HepG2 (cell line): ENCODE data around the gene AXIN1. TPM values are rescaled to one million over a fixed set of nuclear protein-coding genes. Genes with fewer than 3 reads are reported as not detected.

Experiments used
- ATAC-seq: fragments of 200-7000 bp; cut with Tn5 transposase; 3 replicates; pipeline ENCODE4 v1.9.1; 2020; ENCODE audit warnings: mild to moderate bottlenecking, moderate library complexity
- BruUV-seq: library from RNA; stranded (reverse); fragments of 400-500 nt; replicated peaks from 2 replicates; lab custom pipeline; 2021; lab: Mats Ljungman, UMichigan
- CTCF ChIA-PET: fragments of 300-600 bp; formaldehyde crosslinking; extraction: SDS; loops from one replicate; lab custom pipeline; 2021; ENCODE audit warnings: low total read pairs, inconsistent platforms, low intra/inter-chr PET ratio; lab: Yijun Ruan, JAX
- POLR2A ChIA-PET: fragments of 350-600 bp; sonication (Branson Sonifier 250); formaldehyde crosslinking; loops from one replicate; lab custom pipeline; 2020; ENCODE audit warnings: antibody characterized with exemption, inconsistent platforms; lab: Yijun Ruan, JAX
- DNase-seq: peaks from one replicate; pipeline ENCODE4 v3.0.0-alpha.2; 2015; ENCODE audit warnings: low spot score
- FAIRE-seq: peaks from 3 replicates; lab custom pipeline; 2011; peaks lifted over from hg19 to GRCh38; lab: Jason Lieb, UNC
- H2AFZ ChIP-seq: one replicate; pipeline ENCODE4 v1.6.1; 2011; ENCODE audit warnings: low read length, inconsistent platforms
- H3K27ac ChIP-seq: fragments of 300-600 bp; 3 replicates; pipeline ENCODE4 v1.8.0; 2011; ENCODE audit warnings: mixed run types, mild to moderate bottlenecking, mixed read lengths, low read length, inconsistent platforms; ENCODE audit not compliant: insufficient read depth; ENCODE audit errors: extremely low read length
- H3K27me3 ChIP-seq, 2 experiments: fragments of 200-600 bp in 1 of 2; 2 replicates in 1 of 2; 3 replicates in 1 of 2; pipeline versions ENCODE4 v1.6.0 to v1.8.0; 2011; ENCODE audit warnings: low read length in 2 of 2, mild to moderate bottlenecking in 2 of 2, moderate library complexity in 2 of 2, inconsistent platforms in 1 of 2; ENCODE audit not compliant: insufficient read depth in 2 of 2, control insufficient read depth in 1 of 2
- H3K36me3 ChIP-seq, 2 experiments: fragments of 200-600 bp in 1 of 2; replicated peaks in 1 of 2; 2 replicates in 1 of 2; 3 replicates in 1 of 2; pipeline versions ENCODE4 v1.5.1 to v1.8.0; 2011; ENCODE audit warnings: low read length in 2 of 2, inconsistent platforms in 1 of 2; ENCODE audit not compliant: insufficient read depth in 2 of 2, control insufficient read depth in 1 of 2
- H3K4me1 ChIP-seq: 2 replicates; pipeline ENCODE4 v1.5.1; 2012; ENCODE audit warnings: low read length, inconsistent platforms; ENCODE audit not compliant: insufficient read depth
- H3K4me2 ChIP-seq: 2 replicates; pipeline ENCODE4 v1.6.0; 2011; ENCODE audit warnings: low read depth, low read length, inconsistent platforms
- H3K4me3 ChIP-seq, 3 experiments: fragments of 200-600 bp in 1 of 3; sonication (generic), shearing (Covaris generic) in 1 of 3; replicated peaks in 1 of 3; 2 replicates each; pipeline ENCODE4 v1.5.1; 2011 to 2016; ENCODE audit warnings: low read length in 3 of 3, inconsistent platforms in 2 of 3, low read depth in 2 of 3, mild to moderate bottlenecking in 2 of 3, control low read depth in 1 of 3, mixed read lengths in 1 of 3; ENCODE audit not compliant: insufficient read depth in 1 of 3
- H3K79me2 ChIP-seq: one replicate; pipeline ENCODE4 v1.6.1; 2011; ENCODE audit warnings: low read length, inconsistent platforms; ENCODE audit not compliant: insufficient read depth
- H3K9ac ChIP-seq: 2 replicates; pipeline ENCODE4 v1.6.0; 2011; ENCODE audit warnings: mild to moderate bottlenecking, low read depth, low read length, inconsistent platforms; ENCODE audit not compliant: insufficient read depth
- H3K9me3 ChIP-seq: 2 replicates; pipeline ENCODE4 v1.5.1; 2012; ENCODE audit warnings: mild to moderate bottlenecking, low read length
- H4K20me1 ChIP-seq: 2 replicates; pipeline ENCODE4 v1.6.0; 2011; ENCODE audit warnings: inconsistent platforms, mild to moderate bottlenecking, low read length, moderate library complexity; ENCODE audit not compliant: insufficient read depth
- FOXK1 ChIP-seq: sonication (generic); formaldehyde crosslinking; IDR thresholded peaks from 2 replicates; pipeline ENCODE4 v1.4.0; 2020; ENCODE audit warnings: low read depth, missing genetic modification reagents, borderline replicate concordance
- HMGXB4 ChIP-seq, 2 experiments: sonication (generic) in 1 of 2; formaldehyde crosslinking in 1 of 2; IDR thresholded peaks; 2 replicates each; pipeline versions ENCODE4 v1.4.0 to v1.6.1; 2018 to 2020; ENCODE audit warnings: missing genetic modification reagents in 2 of 2, borderline replicate concordance in 1 of 2, low read depth in 1 of 2, mild to moderate bottlenecking in 1 of 2, missing biosample characterization in 1 of 2
- MXD4 ChIP-seq: IDR thresholded peaks from 2 replicates; pipeline ENCODE4 v1.6.1; 2016; ENCODE audit warnings: mild to moderate bottlenecking, missing biosample characterization, missing genetic modification reagents
- NKX3-1 ChIP-seq: sonication (generic); formaldehyde crosslinking; IDR thresholded peaks from 2 replicates; pipeline ENCODE4 v1.5.0; 2020; ENCODE audit warnings: missing genetic modification reagents
- PHF8 ChIP-seq: sonication (generic); formaldehyde crosslinking; IDR thresholded peaks from 2 replicates; pipeline ENCODE4 v1.5.0; 2020; ENCODE audit warnings: missing genetic modification reagents
- RFX5 ChIP-seq: IDR thresholded peaks from 2 replicates; pipeline ENCODE4 v1.6.1; 2011; ENCODE audit warnings: low read depth, low read length, improper control_type of control experiment
- RNF2 ChIP-seq: fragments of 450-650 bp; conservative IDR thresholded peaks from 2 replicates; pipeline ENCODE4 v1.6.1; 2016; ENCODE audit warnings: low read depth
- SAFB2 ChIP-seq: sonication (generic); formaldehyde crosslinking; IDR thresholded peaks from 2 replicates; pipeline ENCODE4 v1.5.1; 2020; ENCODE audit warnings: missing genetic modification reagents, low read depth, mild to moderate bottlenecking, borderline replicate concordance
- SKIL ChIP-seq: sonication (generic); formaldehyde crosslinking; IDR thresholded peaks from 2 replicates; pipeline ENCODE4 v1.8.0; 2022; ENCODE audit warnings: missing genetic modification reagents, mild to moderate bottlenecking, moderate library complexity, borderline replicate concordance
- TRAFD1 ChIP-seq: sonication (generic); formaldehyde crosslinking; IDR thresholded peaks from 2 replicates; pipeline ENCODE4 v1.5.1; 2020; ENCODE audit warnings: missing genetic modification reagents, mild to moderate bottlenecking, borderline replicate concordance
- ZFP1 ChIP-seq: IDR thresholded peaks from 2 replicates; pipeline ENCODE4 v1.6.1; 2016
- ZFP36 ChIP-seq: fragments of 150-350 bp; IDR thresholded peaks from 2 replicates; pipeline ENCODE4 v1.6.1; 2018; ENCODE audit warnings: borderline replicate concordance, low read length, low read depth; ENCODE audit not compliant: partially characterized antibody
- ZNF136 ChIP-seq: sonication (generic); formaldehyde crosslinking; IDR thresholded peaks from 2 replicates; pipeline ENCODE4 v1.8.1; 2022; ENCODE audit warnings: low read depth, mild to moderate bottlenecking, moderate library complexity, missing genetic modification reagents
- ZNF772 ChIP-seq: sonication (generic); formaldehyde crosslinking; IDR thresholded peaks from 2 replicates; pipeline ENCODE4 v1.5.0; 2020; ENCODE audit warnings: mild to moderate bottlenecking, missing genetic modification reagents
- WGBS: methylation state at CpG from one replicate; pipeline ENCODE4 v1.1.6; 2017; ENCODE audit warnings: low lambda C conversion rate; 5-methylcytosine and 5-hydroxymethylcytosine counted together
- in situ Hi-C: cut with HindIII; loops from 2 replicates; pipeline ENCODE4 v1.10.0; 2017; ENCODE audit warnings: low pct_unique_long_range_greater_than_20kb; ENCODE audit not compliant: extremely low pct_ligation_motif_present
- intact Hi-C: fragments of 100-400 bp; cut with micrococcal nuclease; formaldehyde crosslinking; loops from one replicate; pipeline ENCODE4 v1.10.0; 2022; ENCODE audit not compliant: unreplicated experiment
- polyA plus RNA-seq, 8 experiments: library from polyadenylated mRNA; depleted of rRNA in 3 of 8; stranded (reverse) in 7 of 8; unstranded in 1 of 8; fragments of >200 nt; fragmentation: Illumina TruSeq in 4 of 8; extraction: Trizol in 4 of 8; gene quantifications; 2 replicates each; pipeline versions ENCODE4 v1.2.1 to v1.2.3, GENCODE V29; 2011 to 2016; ENCODE audit warnings: low read depth in 4 of 8, missing spikeins in 1 of 8, mixed read lengths in 1 of 8; ENCODE audit not compliant: insufficient read depth in 1 of 8
- total RNA-seq, 5 experiments: library from RNA; depleted of rRNA; stranded (reverse); fragments of >200 nt; fragmentation: Illumina TruSeq; extraction: Trizol; gene quantifications; 2 replicates each; pipeline ENCODE4 v1.2.3, GENCODE V29; 2016; ENCODE audit warnings: low read depth in 1 of 5

Gene AXIN1
- total and polyA plus RNA-seq, 2 of the 13 experiments (the other 11 are each of a cell fraction or from before 2014, with no cell fraction given), result 24.0 to 26.0 TPM

- Histone ChIP-seq H3K9me3 (no peaks in the 10 kb centered on the region), H3K79me2 (peaks cover 11% of the 10 kb centered on the region), H3K4me1 (peaks cover 19% of the 10 kb centered on the region), H3K4me2 (no peak overlapping the region), H3K27ac (no peak overlapping the region), H3K4me3 (no peak overlapping the region), H2AFZ (no peak overlapping the region), H3K9ac (no peak overlapping the region), H4K20me1 (no peaks in the 10 kb centered on the region), H3K27me3 (no peaks in the 10 kb centered on the region), H3K36me3 (peaks cover 16 to 27% of the 10 kb centered on the region in 2 experiments; a peak in 4 of 5 replicates)
- no peak for TF ChIP-seq RFX5
- TF ChIP-seq FOXK1 (CRISPR knock-in tag), result no peak
- TF ChIP-seq SAFB2 (CRISPR knock-in tag), result no peak
- no peak for TF ChIP-seq MXD4 (CRISPR knock-in tag)
- no peak for TF ChIP-seq PHF8
- TF ChIP-seq SKIL (CRISPR knock-in tag), result no peak
- no peak for TF ChIP-seq RNF2
- no peak for TF ChIP-seq ZNF136 (CRISPR knock-in tag)
- no peak for TF ChIP-seq TRAFD1
- TF ChIP-seq ZFP1 (CRISPR knock-in tag), result no peak
- TF ChIP-seq ZFP36, result no peak
- no peak for TF ChIP-seq ZNF772 (CRISPR knock-in tag)
- no peak for TF ChIP-seq NKX3-1 (CRISPR knock-in tag)
- no peak for TF ChIP-seq HMGXB4 (CRISPR knock-in tag; IDR thresholded peaks at IDR 0.05; ENCODE audit: borderline replicate concordance in 1 of 2, low read depth in 1 of 2)
- intact Hi-C loops, result no loop called here
- BruUV-seq, result no TSS peak
- in situ Hi-C loops, result no loop called here
- no peak for ATAC-seq
- CTCF ChIA-PET, result no interaction called here
- WGBS, result 96% methylated on average over 23 of the region's 23 CpGs
- no peak for FAIRE-seq
- no peak for DNase-seq
- POLR2A ChIA-PET, result no interaction called here
Observed at GRCh38 chr16:375212-375611, 22.7 kb upstream of the AXIN1 start.
